ENCODE measurements around the gene PRKCA.

- no peak for TF ChIP-seq CTCF (IDR thresholded peaks at IDR 0.05)
- no peak for TF ChIP-seq POLR2A (IDR thresholded peaks at IDR 0.05)
- no peak for TF ChIP-seq EP300 (IDR thresholded peaks at IDR 0.05)
Measured at GRCh38 chr17:66310528-66311148, 8.2 kb downstream of the PRKCA start.

Measured in suprapubic skin (tissue), 3 donors.